Measurements from ENCODE around the gene DGCR8. TPM values are rescaled to one million over a fixed set of nuclear protein-coding genes. Genes with fewer than 3 reads are reported as not detected.

DGCR8 gene
- polyA plus RNA-seq, 1 donor, result 36.5 TPM

DNA sequence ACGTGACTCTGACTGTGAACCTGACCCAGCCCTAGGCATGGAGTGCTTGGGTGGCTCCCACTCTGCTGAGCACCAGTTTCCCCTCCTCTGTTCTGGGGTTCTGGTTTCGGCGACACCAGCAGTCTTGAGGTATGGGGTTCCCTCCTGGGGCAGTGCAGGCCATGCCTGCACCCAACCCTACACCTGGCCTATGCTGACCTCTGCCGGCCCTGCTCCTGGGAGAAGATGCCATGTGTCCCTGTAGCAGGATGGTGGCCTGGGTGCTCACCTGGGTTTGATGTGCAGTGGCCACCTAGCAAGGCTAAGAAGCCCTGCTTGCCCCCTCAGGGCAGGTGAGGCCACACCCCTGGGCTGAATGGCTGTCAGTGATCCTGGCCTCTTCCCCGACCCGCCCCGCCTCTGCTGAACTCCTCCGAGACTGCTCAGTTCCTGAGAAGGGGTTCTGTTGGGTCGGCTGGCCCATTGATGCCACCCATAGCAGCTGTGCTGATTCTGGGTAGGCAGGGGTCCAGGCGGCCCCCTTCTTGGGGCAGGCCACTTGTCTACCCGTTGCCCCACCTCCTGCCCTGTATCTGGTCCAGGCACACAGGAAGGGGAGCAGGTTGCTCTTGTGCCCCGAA is 54.0 kb downstream of the DGCR8 start:
- Histone ChIP-seq H3K4me3 (ENCODE audit: low read length) (no peak overlapping the region), H3K9me3 (ENCODE audit: control insufficient read depth, low read depth, low read length) (no peaks in the 10 kb centered on the region), H3K27ac (ENCODE audit: low read length) (no peak overlapping the region), H3K27me3 (ENCODE audit: control insufficient read depth, insufficient read depth, low read length) (no peaks in the 10 kb centered on the region), H3K4me1 (ENCODE audit: control insufficient read depth, insufficient read depth, low read length) (peaks cover 23% of the 10 kb centered on the region), H3K36me3 (ENCODE audit: control insufficient read depth, insufficient read depth, low read length) (no peaks in the 10 kb centered on the region)
- DNase-seq, result no peak
- no CpG with 5 or more reads among the region's 12 CpGs for WGBS (ENCODE audit: insufficient coverage, low lambda C conversion rate)

DNA sequence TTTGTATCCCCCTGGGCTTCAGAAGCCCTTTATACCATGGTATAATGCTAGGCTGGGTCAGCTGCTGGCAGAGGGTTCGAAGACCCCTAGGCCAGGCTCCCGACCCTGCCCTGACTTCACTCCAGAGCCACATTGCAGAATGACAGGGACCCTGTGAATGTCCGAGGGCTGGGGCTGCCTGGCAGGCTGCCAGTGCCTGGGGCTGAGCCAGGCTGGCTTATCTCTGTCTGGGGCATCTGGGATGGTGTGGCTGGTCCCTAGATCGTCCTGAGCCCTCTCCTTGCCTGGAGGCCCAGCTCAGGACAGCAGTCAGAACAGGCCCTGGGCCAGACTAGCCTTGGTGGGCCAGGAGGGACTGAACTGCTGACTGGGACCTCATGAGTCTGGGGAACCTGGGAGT is 55.2 kb downstream of the DGCR8 start:
- Histone ChIP-seq H3K9me3 (ENCODE audit: control insufficient read depth, low read depth, low read length) (no peaks in the 10 kb centered on the region), H3K27ac (ENCODE audit: low read length) (no peak overlapping the region), H3K4me3 (ENCODE audit: low read length) (no peak overlapping the region), H3K4me1 (ENCODE audit: control insufficient read depth, insufficient read depth, low read length) (peaks cover 15% of the 10 kb centered on the region), H3K27me3 (ENCODE audit: control insufficient read depth, insufficient read depth, low read length) (no peaks in the 10 kb centered on the region), H3K36me3 (ENCODE audit: control insufficient read depth, insufficient read depth, low read length) (peaks cover 12% of the 10 kb centered on the region)
- no peak for DNase-seq
- WGBS (ENCODE audit: insufficient coverage, low lambda C conversion rate), result no CpG with 5 or more reads among the region's 4 CpGs

DNA sequence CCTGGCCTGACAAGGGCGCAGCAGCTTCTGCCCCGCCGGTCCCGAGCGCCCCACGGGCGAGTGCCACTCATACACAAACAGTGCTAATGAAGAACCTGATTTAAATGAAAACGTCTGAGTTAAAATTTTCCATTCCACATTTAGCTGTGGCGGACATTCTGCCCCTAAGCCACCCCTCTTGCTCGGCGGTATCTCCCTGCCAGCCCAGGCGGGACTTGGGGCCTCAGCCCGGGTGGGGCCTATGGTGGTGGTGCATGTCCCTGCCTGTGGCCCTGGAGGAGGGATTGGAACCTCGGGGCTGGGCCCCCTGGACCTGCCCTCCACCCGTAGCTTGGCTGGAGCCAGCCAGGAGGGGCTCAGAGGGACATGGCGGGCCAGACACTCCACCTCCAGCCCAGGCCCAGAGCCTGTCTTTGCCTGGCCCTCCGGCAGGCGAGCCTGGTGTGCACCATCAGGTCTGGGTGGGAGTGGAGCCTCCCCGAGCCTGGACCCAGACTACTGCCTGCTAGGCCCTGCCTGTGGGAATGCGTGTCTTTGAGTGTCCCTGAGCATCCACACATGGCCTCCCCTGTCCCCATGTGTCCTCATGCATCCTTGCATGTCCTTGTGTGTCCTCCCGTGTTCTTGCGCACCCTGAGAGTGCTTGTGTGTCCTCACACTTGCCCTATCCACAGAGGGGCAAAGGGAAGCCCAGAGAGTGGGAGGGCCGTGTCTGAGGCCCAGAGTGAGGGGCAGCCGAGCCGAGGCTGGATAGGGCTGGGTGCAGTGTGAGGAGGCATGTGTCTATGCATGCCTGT is 56.0 kb downstream of the DGCR8 start:
- Histone ChIP-seq H3K4me3 (ENCODE audit: low read length) (no peak overlapping the region), H3K27ac (ENCODE audit: low read length) (no peak overlapping the region), H3K36me3 (ENCODE audit: control insufficient read depth, insufficient read depth, low read length) (peaks cover 18% of the 10 kb centered on the region), H3K9me3 (ENCODE audit: control insufficient read depth, low read depth, low read length) (no peaks in the 10 kb centered on the region), H3K4me1 (ENCODE audit: control insufficient read depth, insufficient read depth, low read length) (peaks cover 11% of the 10 kb centered on the region), H3K27me3 (ENCODE audit: control insufficient read depth, insufficient read depth, low read length) (no peaks in the 10 kb centered on the region)
- no CpG with 5 or more reads among the region's 25 CpGs for WGBS (ENCODE audit: insufficient coverage, low lambda C conversion rate)
- no peak for DNase-seq

DNA sequence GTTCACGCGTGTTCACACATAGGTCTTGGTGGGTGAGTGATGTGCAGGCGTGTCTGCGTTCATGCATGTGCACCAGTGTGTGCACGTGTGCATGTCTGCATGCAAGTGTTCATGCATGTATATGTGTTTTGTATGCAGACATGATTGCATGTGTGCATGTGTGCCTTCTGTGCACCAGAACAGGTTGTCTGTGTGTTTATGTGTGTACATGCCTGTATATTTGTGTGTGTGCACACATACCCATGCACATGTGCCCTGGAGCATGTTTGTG is 56.5 kb downstream of the DGCR8 start:
- Histone ChIP-seq H3K27me3 (ENCODE audit: control insufficient read depth, insufficient read depth, low read length) (no peaks in the 10 kb centered on the region), H3K4me1 (ENCODE audit: control insufficient read depth, insufficient read depth, low read length) (peaks cover 11% of the 10 kb centered on the region), H3K36me3 (ENCODE audit: control insufficient read depth, insufficient read depth, low read length) (peaks cover 22% of the 10 kb centered on the region), H3K9me3 (ENCODE audit: control insufficient read depth, low read depth, low read length) (no peaks in the 10 kb centered on the region), H3K27ac (ENCODE audit: low read length) (no peak overlapping the region), H3K4me3 (ENCODE audit: low read length) (no peak overlapping the region)
- no CpG with 5 or more reads among the region's 5 CpGs for WGBS (ENCODE audit: insufficient coverage, low lambda C conversion rate)
- no peak for DNase-seq

DNA sequence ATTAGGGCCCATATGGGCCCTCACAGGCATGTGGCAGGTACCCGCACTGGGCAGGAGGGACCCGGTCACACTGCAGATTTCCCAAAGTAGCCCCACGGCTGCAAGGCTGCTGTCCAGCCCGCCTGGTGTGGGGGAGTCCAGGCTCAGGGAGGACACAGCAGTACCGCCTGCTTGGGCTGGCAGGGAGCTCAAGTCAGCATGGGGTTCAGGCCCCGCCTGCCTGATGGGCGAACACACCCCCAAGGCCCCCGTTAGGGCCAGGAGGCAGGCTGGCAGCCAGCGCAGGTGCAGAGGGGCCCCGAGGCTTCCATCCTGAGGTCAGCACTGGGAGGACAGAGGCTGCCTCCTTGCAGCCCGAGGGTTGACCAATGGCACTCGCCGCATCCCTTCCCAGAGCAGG is 57.1 kb downstream of the DGCR8 start:
- H3K27ac ChIP-seq (ENCODE audit: low read length), result no peak overlapping the region
- H3K27me3 ChIP-seq (ENCODE audit: control insufficient read depth, insufficient read depth, low read length), result no peaks in the 10 kb centered on the region

DNA sequence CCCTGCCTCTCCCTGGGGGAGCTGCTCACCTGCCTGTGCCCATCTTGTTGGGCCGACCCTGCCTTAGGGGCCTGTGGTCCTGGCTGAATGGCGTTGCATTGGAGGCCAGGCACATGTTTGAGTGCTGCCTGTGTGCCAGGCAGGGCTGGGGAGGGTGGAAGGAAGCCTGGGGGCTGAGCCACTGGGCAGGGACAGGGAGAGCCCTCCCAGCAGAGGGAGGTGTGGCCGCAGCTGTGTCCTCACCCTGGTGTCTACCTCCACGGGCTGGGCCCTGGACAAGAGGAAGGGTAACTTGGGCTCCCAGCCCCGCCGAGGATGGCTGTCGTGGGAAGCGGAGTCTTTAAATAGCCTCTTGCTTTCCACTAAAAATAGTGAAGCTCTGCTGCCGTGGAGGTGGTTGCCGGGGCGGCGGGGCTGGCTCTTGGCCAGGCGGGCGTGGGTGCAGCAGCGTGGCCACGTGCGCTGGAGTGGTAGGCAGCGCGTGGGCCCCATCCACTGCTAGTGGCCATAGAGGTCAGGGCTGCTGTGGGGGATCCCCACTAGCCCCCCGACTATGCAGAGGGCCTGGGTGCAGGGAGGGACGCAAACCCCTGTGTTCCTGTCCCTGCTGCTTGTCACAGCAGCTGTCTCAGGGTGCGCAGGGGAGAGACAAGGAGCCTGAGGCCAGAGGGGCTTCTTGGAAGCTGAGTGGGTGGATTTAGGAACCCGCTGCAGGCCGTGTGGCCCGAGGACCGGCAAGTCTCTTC is 57.8 kb downstream of the DGCR8 start:
- Histone ChIP-seq H3K4me3 (ENCODE audit: low read length) (no peak overlapping the region), H3K36me3 (ENCODE audit: control insufficient read depth, insufficient read depth, low read length) (peaks cover 32% of the 10 kb centered on the region), H3K4me1 (ENCODE audit: control insufficient read depth, insufficient read depth, low read length) (peaks cover 6% of the 10 kb centered on the region), H3K27ac (ENCODE audit: low read length) (no peak overlapping the region), H3K9me3 (ENCODE audit: control insufficient read depth, low read depth, low read length) (no peaks in the 10 kb centered on the region), H3K27me3 (ENCODE audit: control insufficient read depth, insufficient read depth, low read length) (no peaks in the 10 kb centered on the region)
- no CpG with 5 or more reads among the region's 26 CpGs for WGBS (ENCODE audit: insufficient coverage, low lambda C conversion rate)
- DNase-seq, result no peak

More for the DNA sequence above, 57.1 kb downstream of the DGCR8 start:
- WGBS (ENCODE audit: insufficient coverage, low lambda C conversion rate), result no CpG with 5 or more reads among the region's 13 CpGs
- Histone ChIP-seq H3K4me1 (ENCODE audit: control insufficient read depth, insufficient read depth, low read length) (peaks cover 11% of the 10 kb centered on the region), H3K9me3 (ENCODE audit: control insufficient read depth, low read depth, low read length) (no peaks in the 10 kb centered on the region), H3K4me3 (ENCODE audit: low read length) (no peak overlapping the region), H3K36me3 (ENCODE audit: control insufficient read depth, insufficient read depth, low read length) (peaks cover 27% of the 10 kb centered on the region)
- DNase-seq, result no peak

DNA sequence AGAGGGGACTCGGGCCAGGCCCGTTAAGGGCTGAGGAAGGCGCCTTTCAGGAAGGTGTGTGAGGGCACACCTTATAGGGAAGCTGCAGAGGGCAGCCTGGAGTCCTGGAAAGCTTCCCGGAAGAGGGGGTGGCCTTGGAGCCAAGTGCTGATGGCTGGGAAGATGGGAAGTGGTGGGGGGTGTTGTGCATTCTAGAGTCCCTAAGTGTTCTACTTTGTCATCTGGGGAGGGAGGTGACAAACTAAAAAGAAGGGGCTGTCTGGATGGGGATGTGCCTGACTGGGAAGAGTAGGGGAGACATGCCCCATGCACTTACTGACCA is 58.3 kb downstream of the DGCR8 start:
- Histone ChIP-seq H3K36me3 (ENCODE audit: control insufficient read depth, insufficient read depth, low read length) (peaks cover 32% of the 10 kb centered on the region), H3K27me3 (ENCODE audit: control insufficient read depth, insufficient read depth, low read length) (no peaks in the 10 kb centered on the region), H3K4me1 (ENCODE audit: control insufficient read depth, insufficient read depth, low read length) (peaks cover 4% of the 10 kb centered on the region), H3K9me3 (ENCODE audit: control insufficient read depth, low read depth, low read length) (no peaks in the 10 kb centered on the region), H3K27ac (ENCODE audit: low read length) (no peak overlapping the region), H3K4me3 (ENCODE audit: low read length) (no peak overlapping the region)
- WGBS (ENCODE audit: insufficient coverage, low lambda C conversion rate), result no CpG with 5 or more reads among the region's 4 CpGs
- DNase-seq, result no peak

DNA sequence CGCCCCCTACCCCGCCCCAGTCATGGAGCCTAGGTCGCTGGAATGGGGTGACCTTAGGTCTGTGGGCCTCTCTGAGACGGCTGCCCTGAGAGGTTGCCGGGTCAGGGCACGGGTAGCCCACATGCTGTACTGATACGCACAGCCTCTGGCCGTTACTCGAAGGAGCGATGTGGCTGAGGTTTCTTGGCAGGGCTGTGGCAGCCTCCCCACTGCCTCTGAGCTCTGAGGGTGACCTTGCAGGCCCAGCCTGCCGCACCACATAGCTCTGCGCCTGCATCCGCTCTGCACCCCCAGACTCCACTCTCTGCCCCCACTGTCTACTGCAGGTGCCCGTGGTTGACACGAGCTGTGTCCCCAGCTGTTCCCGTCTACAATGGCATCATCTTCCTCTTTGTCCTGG is 58.8 kb downstream of the DGCR8 start:
- WGBS (ENCODE audit: insufficient coverage, low lambda C conversion rate), result no CpG with 5 or more reads among the region's 16 CpGs
- H3K27me3 ChIP-seq (ENCODE audit: control insufficient read depth, insufficient read depth, low read length), result no peaks in the 10 kb centered on the region
- no peak overlapping the region for H3K4me3 ChIP-seq (ENCODE audit: low read length)
- H3K36me3 ChIP-seq (ENCODE audit: control insufficient read depth, insufficient read depth, low read length), result peaks cover 32% of the 10 kb centered on the region
- H3K4me1 ChIP-seq (ENCODE audit: control insufficient read depth, insufficient read depth, low read length), result peaks cover 2% of the 10 kb centered on the region
- DNase-seq, result no peak
- H3K9me3 ChIP-seq (ENCODE audit: control insufficient read depth, low read depth, low read length), result no peaks in the 10 kb centered on the region
- no peak overlapping the region for H3K27ac ChIP-seq (ENCODE audit: low read length)

DNA sequence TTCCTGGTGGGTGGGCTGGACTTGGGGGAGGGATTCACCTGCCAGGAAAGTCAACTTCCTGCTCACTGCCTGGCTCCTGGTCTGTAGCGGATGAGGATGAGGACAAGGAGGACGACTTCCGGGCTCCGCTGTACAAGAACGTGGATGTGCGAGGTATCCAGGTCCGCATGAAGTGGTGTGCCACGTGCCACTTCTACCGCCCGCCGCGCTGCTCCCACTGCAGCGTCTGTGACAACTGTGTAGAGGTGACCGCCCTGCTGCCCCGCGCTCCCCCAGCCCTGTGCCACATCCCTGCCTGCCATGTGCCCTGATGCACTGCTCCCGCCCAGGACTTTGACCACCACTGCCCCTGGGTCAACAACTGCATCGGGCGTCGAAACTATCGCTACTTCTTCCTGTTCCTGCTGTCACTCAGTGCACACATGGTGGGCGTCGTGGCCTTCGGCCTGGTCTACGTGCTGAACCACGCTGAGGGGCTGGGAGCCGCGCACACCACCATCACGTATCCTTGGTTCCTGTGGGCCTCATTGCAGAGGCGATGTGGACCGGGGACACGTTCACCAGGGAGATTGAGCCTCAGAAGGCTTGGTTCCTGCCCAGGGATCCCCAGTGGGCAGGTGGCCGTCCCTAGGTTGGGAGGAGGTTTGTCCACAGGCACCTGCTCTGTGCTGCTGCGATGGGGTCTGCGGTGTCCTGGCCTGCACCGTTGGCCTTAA is 59.5 kb downstream of the DGCR8 start:
- Histone ChIP-seq H3K4me1 (ENCODE audit: control insufficient read depth, insufficient read depth, low read length) (no peaks in the 10 kb centered on the region), H3K27ac (ENCODE audit: low read length) (no peak overlapping the region), H3K36me3 (ENCODE audit: control insufficient read depth, insufficient read depth, low read length) (peaks cover 32% of the 10 kb centered on the region), H3K4me3 (ENCODE audit: low read length) (no peak overlapping the region), H3K9me3 (ENCODE audit: control insufficient read depth, low read depth, low read length) (no peaks in the 10 kb centered on the region), H3K27me3 (ENCODE audit: control insufficient read depth, insufficient read depth, low read length) (no peaks in the 10 kb centered on the region)
- DNase-seq, result no peak
- no CpG with 5 or more reads among the region's 36 CpGs for WGBS (ENCODE audit: insufficient coverage, low lambda C conversion rate)

DNA sequence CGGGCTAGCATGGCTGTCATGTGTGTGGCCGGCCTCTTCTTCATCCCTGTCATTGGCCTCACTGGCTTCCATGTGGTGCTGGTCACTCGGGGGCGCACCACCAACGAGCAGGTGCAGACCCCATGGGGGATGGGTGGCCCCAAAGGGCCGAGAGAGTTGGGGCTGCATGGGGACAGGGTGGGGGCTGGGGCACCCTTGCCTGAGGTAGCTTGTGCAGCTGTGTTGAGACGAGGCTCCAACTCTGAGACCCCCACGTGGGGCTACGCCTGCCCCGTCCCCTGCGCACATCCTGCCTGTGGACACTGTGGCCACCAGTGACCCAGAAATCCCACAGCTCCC is 60.0 kb downstream of the DGCR8 start:
- no peak overlapping the region for H3K4me3 ChIP-seq (ENCODE audit: low read length)
- H3K36me3 ChIP-seq (ENCODE audit: control insufficient read depth, insufficient read depth, low read length), result peaks cover 32% of the 10 kb centered on the region
- no peak overlapping the region for H3K27ac ChIP-seq (ENCODE audit: low read length)
- H3K4me1 ChIP-seq (ENCODE audit: control insufficient read depth, insufficient read depth, low read length), result no peaks in the 10 kb centered on the region
- no peak for DNase-seq
- no peaks in the 10 kb centered on the region for H3K27me3 ChIP-seq (ENCODE audit: control insufficient read depth, insufficient read depth, low read length)
- no CpG with 5 or more reads among the region's 11 CpGs for WGBS (ENCODE audit: insufficient coverage, low lambda C conversion rate)
- no peaks in the 10 kb centered on the region for H3K9me3 ChIP-seq (ENCODE audit: control insufficient read depth, low read depth, low read length)

Data from large intestine (tissue), 3 donors.